B cell (primary cell): ENCODE results near the gene PLRG1. TPM values are rescaled to one million over a fixed set of nuclear protein-coding genes. Genes with fewer than 3 reads are reported as not detected.

Source experiments
- ATAC-seq: fragments of 200-7000 bp; cut with Tn5 transposase; one replicate; pipeline ENCODE4 v1.10.0; 2021; ENCODE audit warnings: low read depth, mild to moderate bottlenecking, moderate number of reproducible peaks, moderate library complexity
- CTCF ChIA-PET: fragments of 350-600 bp; sonication (Branson Sonifier 250); formaldehyde crosslinking; loops from one replicate; lab custom pipeline; 2021; ENCODE audit warnings: antibody characterized with exemption, inconsistent platforms; lab: Charles Lee
- POLR2A ChIA-PET: fragments of 350-600 bp; sonication (Branson Sonifier 250); formaldehyde crosslinking; loops from one replicate; lab custom pipeline; 2021; ENCODE audit warnings: antibody characterized with exemption; lab: Charles Lee
- DNase-seq: peaks from one replicate; pipeline ENCODE4 v3.0.0; 2013
- H2AFZ ChIP-seq: 2 replicates; pipeline ENCODE4 v1.6.1; 2012; ENCODE audit warnings: mild to moderate bottlenecking, low read depth, low read length; ENCODE audit not compliant: insufficient read depth, poor library complexity, severe bottlenecking
- H3K27ac ChIP-seq, 2 donors: 1 replicate in 1 of 2; 2 replicates in 1 of 2; pipeline ENCODE4 v1.5.1; 2012 to 2013; ENCODE audit warnings: low read length in 2 of 2, mild to moderate bottlenecking in 2 of 2, moderate library complexity in 1 of 2
- H3K27me3 ChIP-seq, 4 experiments: fragments of 200-600 bp in 1 of 4; sonication (generic) in 1 of 4; replicated peaks in 1 of 4; 1 replicate in 2 of 4; 2 replicates in 2 of 4; pipeline versions ENCODE4 v1.6.1 to v1.7.0; 2013 to 2016; ENCODE audit warnings: low read length in 3 of 4, mild to moderate bottlenecking in 2 of 4, mixed read lengths in 1 of 4, moderate library complexity in 1 of 4; ENCODE audit not compliant: insufficient read depth in 4 of 4, control insufficient read depth in 3 of 4; ENCODE audit errors: control extremely low read depth in 1 of 4
- H3K36me3 ChIP-seq, 2 experiments: replicated peaks in 1 of 2; 1 replicate in 1 of 2; 2 replicates in 1 of 2; pipeline versions ENCODE4 v1.6.1 to v1.7.1; 2013; ENCODE audit warnings: low read length in 1 of 2; ENCODE audit not compliant: insufficient read depth in 2 of 2, control insufficient read depth in 1 of 2; ENCODE audit errors: control extremely low read depth in 1 of 2, extremely low read depth in 1 of 2
- H3K4me1 ChIP-seq, 2 donors: fragments of 200-600 bp in 1 of 2; sonication (generic) in 1 of 2; 1 replicate in 1 of 2; 2 replicates in 1 of 2; pipeline versions ENCODE4 v1.5.1 to v1.6.1; 2013 to 2017; ENCODE audit warnings: low read length in 2 of 2; ENCODE audit not compliant: control insufficient read depth in 2 of 2, insufficient read depth in 2 of 2
- H3K4me2 ChIP-seq: replicated peaks from 2 replicates; pipeline ENCODE3; 2012; ENCODE audit warnings: mild to moderate bottlenecking, low read depth, low read length; ENCODE audit not compliant: poor library complexity, severe bottlenecking
- H3K4me3 ChIP-seq, 5 experiments: fragments of 200-600 bp in 1 of 5; sonication (generic) in 1 of 5; 1 replicate in 3 of 5; 2 replicates in 2 of 5; pipeline versions ENCODE4 v1.5.1 to v1.7.0; 2011 to 2016; ENCODE audit warnings: low read length in 4 of 5, mild to moderate bottlenecking in 4 of 5, low read depth in 2 of 5, control low read depth in 1 of 5, moderate library complexity in 1 of 5; ENCODE audit not compliant: insufficient read depth in 1 of 5; ENCODE audit errors: control extremely low read depth in 1 of 5, extremely low read depth in 1 of 5
- H3K79me2 ChIP-seq: fragments of 200-600 bp; sonication (generic); one replicate; pipeline ENCODE4 v1.6.0; 2016; ENCODE audit warnings: low read length; ENCODE audit not compliant: control insufficient read depth, insufficient read depth
- H3K9ac ChIP-seq: fragments of 200-600 bp; sonication (generic); 2 replicates; pipeline ENCODE4 v1.6.1; 2017; ENCODE audit warnings: mild to moderate bottlenecking, low read length, moderate library complexity
- H3K9me3 ChIP-seq, 3 donors: one replicate each; pipeline versions ENCODE4 v1.6.1 to v1.7.1; 2013; ENCODE audit warnings: low read length in 2 of 3; ENCODE audit not compliant: control insufficient read depth in 2 of 3, insufficient read depth in 1 of 3; ENCODE audit errors: control extremely low read depth in 1 of 3
- H4K20me1 ChIP-seq: 2 replicates; pipeline ENCODE4 v1.6.0; 2012; ENCODE audit warnings: mild to moderate bottlenecking, low read length; ENCODE audit not compliant: insufficient read depth, control insufficient read depth, poor library complexity, severe bottlenecking
- H3K27ac Mint-ChIP-seq: one replicate; pipeline ENCODE4 v1.8.0; 2021; ENCODE audit warnings: mixed read lengths
- H3K27me3 Mint-ChIP-seq: one replicate; pipeline ENCODE4 v1.8.0; 2021; ENCODE audit warnings: mixed read lengths
- H3K4me1 Mint-ChIP-seq: one replicate; pipeline ENCODE4 v1.8.0; 2021; ENCODE audit warnings: mixed read lengths
- H3K4me3 Mint-ChIP-seq: one replicate; pipeline ENCODE4 v1.8.0; 2021; ENCODE audit warnings: mixed read lengths
- H3K9me3 Mint-ChIP-seq: one replicate; pipeline ENCODE4 v1.8.0; 2022; ENCODE audit warnings: mixed read lengths; ENCODE audit not compliant: insufficient read depth
- CTCF ChIP-seq: fragments of 200-600 bp; IDR thresholded peaks from one replicate; pipeline ENCODE4 v1.8.0; 2022; ENCODE audit warnings: antibody characterized with exemption, mild to moderate bottlenecking
- EZH2 ChIP-seq: IDR thresholded peaks from 2 replicates; pipeline ENCODE4 v1.6.1; 2012; ENCODE audit warnings: borderline replicate concordance, low read depth, mild to moderate bottlenecking, moderate library complexity, low read length; ENCODE audit not compliant: insufficient read depth, poor library complexity, severe bottlenecking
- WGBS: methylation state at CpG from one replicate; pipeline ENCODE4 v1.1.5; 2013; ENCODE audit warnings: missing lambda C conversion rate; ENCODE audit not compliant: insufficient coverage; 5-methylcytosine and 5-hydroxymethylcytosine counted together
- intact Hi-C: fragments of 100-400 bp; cut with micrococcal nuclease; formaldehyde crosslinking; loops from one replicate; pipeline ENCODE4 v1.10.0; 2022
- polyA plus RNA-seq: library from polyadenylated mRNA; depleted of rRNA; stranded (reverse); fragments of >200 nt; gene quantifications from 2 replicates; pipeline ENCODE4 v1.2.3, GENCODE V29; 2012
- total RNA-seq, 2 donors: library from RNA; stranded (reverse); fragments of 120-200 nt in 1 of 2; gene quantifications; 1 replicate in 1 of 2; 2 replicates in 1 of 2; pipeline versions ENCODE4 v1.2.3 to v1.2.4, GENCODE V29; 2013 to 2022

The PLRG1 gene
- total and polyA plus RNA-seq, 2 donors (not counting 1 experiment from before 2014, with no cell fraction given), result 41.8 to 79.0 TPM

- Histone ChIP-seq H3K4me1 (no peaks in the 10 kb centered on the region), H4K20me1 (no peaks in the 10 kb centered on the region), H3K4me2 (no peak overlapping the region), H3K27me3 (no peaks in the 10 kb centered on the region), H3K9me3 (no peaks in the 10 kb centered on the region), H3K79me2 (no peaks in the 10 kb centered on the region), H3K27ac (no peak overlapping the region), H3K36me3 (peaks cover 6 to 22% of the 10 kb centered on the region in 2 experiments), H3K9ac (no peak overlapping the region), H2AFZ (no peak overlapping the region), H3K4me3 (no peak overlapping the region)
- no peak overlapping the region for H3K4me3 Mint-ChIP-seq
- DNase-seq, result no peak
- ChIA-PET CTCF (interaction anchor here (1.0 to 2.3 kb wide), 2 partner anchors 16 to 25 kb away, joined by 3 to 6 read pairs; partner anchors contain the start of gene PLRG1), POLR2A (no interaction called here)
- no peaks in the 10 kb centered on the region for H3K4me1 Mint-ChIP-seq
- TF ChIP-seq EZH2, result no peak
- no peak for TF ChIP-seq CTCF
- no peak overlapping the region for H3K27ac Mint-ChIP-seq
- WGBS, result no CpG with 5 or more reads among the region's 1 CpG
- no peaks in the 10 kb centered on the region for H3K27me3 Mint-ChIP-seq
- no peak for ATAC-seq
- no peaks in the 10 kb centered on the region for H3K9me3 Mint-ChIP-seq
- intact Hi-C loops, result no loop called here
Measured at GRCh38 chr4:154534296-154534695, 15.9 kb downstream of the PLRG1 start.

GRCh38 chr4:154529728-154530519, 20.3 kb downstream of the PLRG1 start:
- H3K4me2 ChIP-seq, result no peak overlapping the region
- H3K27me3 ChIP-seq, result peaks cover 0 to 7% (median 2%) of the 10 kb centered on the region in 4 experiments
- no peak overlapping the region for H3K9ac ChIP-seq
- no peaks in the 10 kb centered on the region for H3K36me3 ChIP-seq
- TF ChIP-seq CTCF (no peak), EZH2 (no peak)
- Mint-ChIP-seq H3K4me3 (no peak overlapping the region), H3K27ac (no peak overlapping the region), H3K4me1 (peaks cover 2% of the 10 kb centered on the region), H3K9me3 (no peaks in the 10 kb centered on the region), H3K27me3 (peaks cover 22% of the 10 kb centered on the region)
- DNase-seq (no peak), ATAC-seq (no peak)
- no peak overlapping the region for H2AFZ ChIP-seq
- WGBS, result 76% methylated on average over 4 of the region's 4 CpGs
- intact Hi-C loops, result no loop called here
- H3K9me3 ChIP-seq, result no peaks in the 10 kb centered on the region
- POLR2A ChIA-PET, result no interaction called here
- H3K79me2 ChIP-seq, result no peaks in the 10 kb centered on the region
- no peaks in the 10 kb centered on the region for H4K20me1 ChIP-seq
- no peak overlapping the region for H3K4me3 ChIP-seq
- no peaks in the 10 kb centered on the region for H3K4me1 ChIP-seq
- H3K27ac ChIP-seq, result no peak overlapping the region
- CTCF ChIA-PET, result no interaction called here
